HepG2 (cell line): ENCODE results near the gene GLRA1. TPM values are rescaled to one million over a fixed set of nuclear protein-coding genes. Genes with fewer than 3 reads are reported as not detected.

Experiments used
- AHDC1 ChIP-seq: sonication (generic); formaldehyde crosslinking; IDR thresholded peaks from 2 replicates; pipeline ENCODE4 v1.5.1; 2020; ENCODE audit warnings: mild to moderate bottlenecking, missing genetic modification reagents, borderline replicate concordance
- CCDC6 ChIP-seq: sonication (generic); formaldehyde crosslinking; IDR thresholded peaks from 2 replicates; pipeline ENCODE4 v1.8.1; 2022; ENCODE audit warnings: mild to moderate bottlenecking, missing genetic modification reagents, moderate library complexity
- CENPBD1 ChIP-seq: sonication (generic); formaldehyde crosslinking; IDR thresholded peaks from 2 replicates; pipeline ENCODE4 v1.8.0; 2022; ENCODE audit warnings: missing genetic modification reagents, low read depth, mild to moderate bottlenecking, borderline replicate concordance
- CHCHD3 ChIP-seq: sonication (generic); formaldehyde crosslinking; IDR thresholded peaks from 2 replicates; pipeline ENCODE4 v1.8.0; 2022; ENCODE audit warnings: mild to moderate bottlenecking, missing genetic modification reagents, moderate library complexity
- FOXA1 ChIP-seq, 2 experiments: fragments of 450-650 bp in 1 of 2; sonication (generic) in 1 of 2; formaldehyde crosslinking in 1 of 2; IDR thresholded peaks; 2 replicates each; pipeline versions ENCODE4 v1.4.0 to v1.6.1; 2016 to 2020; ENCODE audit warnings: missing genetic modification reagents in 1 of 2
- GATA4 ChIP-seq: sonication (generic); IDR thresholded peaks from 2 replicates; pipeline ENCODE4 v1.6.1; 2016; ENCODE audit warnings: antibody characterized with exemption, low read depth, borderline replicate concordance
- HMG20B ChIP-seq: conservative IDR thresholded peaks from 2 replicates; pipeline ENCODE4 v1.6.1; 2016; ENCODE audit warnings: missing genetic modification reagents, missing compliant biosample characterization
- KDM3A ChIP-seq: IDR thresholded peaks from 2 replicates; pipeline ENCODE4 v1.6.1; 2018; ENCODE audit warnings: low read depth, missing compliant biosample characterization
- KLF15 ChIP-seq: sonication (generic); formaldehyde crosslinking; IDR thresholded peaks from 2 replicates; pipeline ENCODE4 v1.8.1; 2023; ENCODE audit warnings: borderline replicate concordance, mild to moderate bottlenecking, inconsistent platforms, missing genetic modification reagents, mixed read lengths
- PRPF4 ChIP-seq: fragments of 200-400 bp; formaldehyde crosslinking; IDR thresholded peaks from 2 replicates; pipeline ENCODE4 v1.6.1; 2016; ENCODE audit warnings: low read length, low read depth; ENCODE audit not compliant: poor library complexity, severe bottlenecking
- RFX1 ChIP-seq: fragments of 450-650 bp; IDR thresholded peaks from 2 replicates; pipeline ENCODE4 v1.6.1; 2017
- SNAPC2 ChIP-seq: sonication (generic); formaldehyde crosslinking; IDR thresholded peaks from 2 replicates; pipeline ENCODE4 v1.8.1; 2022; ENCODE audit warnings: mild to moderate bottlenecking, missing genetic modification reagents
- SSRP1 ChIP-seq: IDR thresholded peaks from 2 replicates; pipeline ENCODE4 v1.6.1; 2016; ENCODE audit warnings: control low read depth
- ZBTB46 ChIP-seq: sonication (generic); formaldehyde crosslinking; IDR thresholded peaks from 2 replicates; pipeline ENCODE4 v1.4.0; 2020; ENCODE audit warnings: mild to moderate bottlenecking, missing genetic modification reagents, borderline replicate concordance
- ZBTB7B ChIP-seq: sonication (generic); formaldehyde crosslinking; IDR thresholded peaks from 2 replicates; pipeline ENCODE4 v1.4.0; 2020; ENCODE audit warnings: missing genetic modification reagents
- ZNF441 ChIP-seq: sonication (generic); formaldehyde crosslinking; IDR thresholded peaks from 2 replicates; pipeline ENCODE4 v1.7.0; 2021; ENCODE audit warnings: missing genetic modification reagents, borderline replicate concordance
- ZNF660 ChIP-seq: sonication (generic); formaldehyde crosslinking; IDR thresholded peaks from 2 replicates; pipeline ENCODE4 v1.5.1; 2020; ENCODE audit warnings: mild to moderate bottlenecking, low read depth, missing genetic modification reagents, borderline replicate concordance
- ZNF746 ChIP-seq: sonication (generic); formaldehyde crosslinking; IDR thresholded peaks from 2 replicates; pipeline ENCODE4 v1.8.0; 2022; ENCODE audit warnings: mild to moderate bottlenecking, missing genetic modification reagents
- ZNF878 ChIP-seq: sonication (generic); formaldehyde crosslinking; IDR thresholded peaks from 2 replicates; pipeline ENCODE4 v1.8.1; 2023; ENCODE audit warnings: mild to moderate bottlenecking, missing genetic modification reagents, moderate library complexity
- polyA plus RNA-seq, 8 experiments: library from polyadenylated mRNA; depleted of rRNA in 3 of 8; stranded (reverse) in 7 of 8; unstranded in 1 of 8; fragments of >200 nt; fragmentation: Illumina TruSeq in 4 of 8; extraction: Trizol in 4 of 8; gene quantifications; 2 replicates each; pipeline versions ENCODE4 v1.2.1 to v1.2.3, GENCODE V29; 2011 to 2016; ENCODE audit warnings: low read depth in 4 of 8, missing spikeins in 1 of 8, mixed read lengths in 1 of 8; ENCODE audit not compliant: insufficient read depth in 1 of 8
- total RNA-seq, 5 experiments: library from RNA; depleted of rRNA; stranded (reverse); fragments of >200 nt; fragmentation: Illumina TruSeq; extraction: Trizol; gene quantifications; 2 replicates each; pipeline ENCODE4 v1.2.3, GENCODE V29; 2016; ENCODE audit warnings: low read depth in 1 of 5

The GLRA1 gene
- total and polyA plus RNA-seq, 2 of the 13 experiments (the other 11 are each of a cell fraction or from before 2014, with no cell fraction given), result not detected

- TF ChIP-seq HMG20B (peak; percentile 78; the same call in 1 of the 2 replicates), ZBTB7B (CRISPR knock-in tag) (peak; percentile 61; the same call in 1 of the 2 replicates), ZNF746 (no peak), AHDC1 (CRISPR knock-in tag) (peak; percentile 87; the same call in 1 of the 2 replicates), CCDC6 (0 out of 2 replicates have a peak, but pooled peaks have one; percentile 23), KLF15 (CRISPR knock-in tag) (no peak), SSRP1 (CRISPR knock-in tag) (no peak), CHCHD3 (CRISPR knock-in tag) (no peak), ZNF878 (peak; percentile 89; the same call in 1 of the 2 replicates), FOXA1 (IDR thresholded peaks at IDR 0.05) (peak; percentile 59; the same call in 1 of the 2 replicates), FOXA1 (CRISPR knock-in tag; IDR thresholded peaks at IDR 0.05) (peak; percentile 94), ZBTB46 (CRISPR knock-in tag) (no peak), ZNF441 (CRISPR knock-in tag) (no peak), ZNF660 (CRISPR knock-in tag) (no peak), RFX1 (no peak), GATA4 (no peak), CENPBD1 (CRISPR knock-in tag) (no peak), PRPF4 (no peak), SNAPC2 (CRISPR knock-in tag) (0 out of 2 replicates have a peak, but pooled peaks have one; percentile 51), KDM3A (CRISPR knock-in tag) (peak; percentile 56; the same call in 1 of the 2 replicates)
Measured at GRCh38 chr5:151819830-151820229, 104.8 kb downstream of the GLRA1 start (continued).
